H54 (cell line): ENCODE results near the gene SCUBE1.
"Not testable (repeated sequence)": the region's sequence is repeated elsewhere in the genome, so short reads cannot be mapped to it uniquely, and the experiment has no call there.

ENCODE experiments used
- DNase-seq: peaks from one replicate; pipeline ENCODE4 v3.0.0; 2011; ENCODE audit warnings: low spot score, mixed read lengths; ENCODE audit not compliant: insufficient read length
- FAIRE-seq: peaks from 3 replicates; lab custom pipeline; 2011; peaks lifted over from hg19 to GRCh38; lab: Jason Lieb, UNC
- POLR2A ChIP-seq: IDR thresholded peaks from 2 replicates; pipeline ENCODE4 v1.6.1; 2011; ENCODE audit warnings: low read depth, mild to moderate bottlenecking, low read length

Gene SCUBE1

GRCh38 chr22:43376765-43377547 lies 33.8 kb upstream of the SCUBE1 start:
- TF ChIP-seq POLR2A: no peak
- no peak for DNase-seq
- no peak for FAIRE-seq

DNA sequence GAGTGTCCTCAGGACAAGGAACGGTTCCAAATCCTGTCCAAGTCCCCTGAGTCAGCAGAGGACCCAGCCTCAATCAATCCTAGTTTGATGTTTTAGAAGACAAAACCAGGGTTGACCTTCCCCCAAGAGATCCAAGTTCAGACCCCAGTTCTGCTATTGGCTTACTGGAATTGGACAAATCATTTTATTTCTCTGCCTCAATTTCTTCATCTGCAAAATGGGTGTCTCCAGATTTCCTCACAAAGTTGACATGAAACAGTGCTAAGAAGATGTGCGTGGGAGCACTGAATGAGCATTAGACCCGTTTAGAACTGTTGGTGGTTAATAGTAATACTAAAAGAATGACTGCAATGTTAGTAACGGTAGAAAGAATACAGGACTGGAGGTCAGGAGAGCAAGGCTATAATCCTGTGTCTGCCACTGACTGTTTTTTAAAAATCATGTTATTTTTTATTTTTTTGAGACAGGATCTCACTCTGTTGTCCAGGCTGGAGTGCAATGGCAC lies 32.8 kb upstream of the SCUBE1 start:
- FAIRE-seq (no peak), DNase-seq (no peak)
- TF ChIP-seq POLR2A: no peak

- DNase-seq (no peak), FAIRE-seq (no peak)
- TF ChIP-seq POLR2A: no peak
Observed at GRCh38 chr22:43370036-43370435, 26.9 kb upstream of the SCUBE1 start.

DNA sequence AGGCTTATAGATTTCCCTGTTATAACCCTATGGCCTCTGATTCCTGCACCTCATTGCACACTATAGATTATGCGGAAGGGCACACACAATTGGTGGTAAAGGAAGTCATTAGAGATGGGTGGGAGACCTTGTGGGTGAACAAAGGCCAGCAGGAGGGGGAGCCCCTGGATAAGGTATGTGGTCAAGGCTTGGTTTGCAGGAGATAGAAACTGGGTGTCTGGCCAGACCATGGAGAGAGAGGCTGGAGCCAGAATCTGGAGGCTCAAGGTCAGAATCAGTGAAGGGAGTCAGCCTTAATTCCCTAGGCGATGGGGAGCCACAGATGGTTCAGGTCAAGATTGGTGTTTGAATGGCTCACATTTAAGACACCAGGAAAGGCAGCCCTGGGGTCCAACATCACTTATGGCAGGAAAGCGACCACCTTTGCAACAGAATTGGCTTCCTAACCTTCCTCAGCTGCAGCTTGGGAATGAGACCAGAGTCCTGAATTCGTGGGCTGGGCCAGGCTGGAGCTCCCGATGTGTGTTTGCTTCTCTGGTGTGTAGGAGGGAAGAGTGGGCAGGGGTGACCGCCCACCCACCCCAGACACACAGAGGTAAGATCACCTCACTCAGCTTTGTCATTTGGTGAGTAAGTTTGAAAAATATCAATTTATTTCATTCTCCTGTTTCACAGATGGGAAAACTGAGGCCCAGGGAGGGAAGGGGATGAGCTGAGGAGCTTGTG lies 22.7 kb upstream of the SCUBE1 start:
- no peak for TF ChIP-seq POLR2A
- DNase-seq (no peak), FAIRE-seq (no peak)

DNA sequence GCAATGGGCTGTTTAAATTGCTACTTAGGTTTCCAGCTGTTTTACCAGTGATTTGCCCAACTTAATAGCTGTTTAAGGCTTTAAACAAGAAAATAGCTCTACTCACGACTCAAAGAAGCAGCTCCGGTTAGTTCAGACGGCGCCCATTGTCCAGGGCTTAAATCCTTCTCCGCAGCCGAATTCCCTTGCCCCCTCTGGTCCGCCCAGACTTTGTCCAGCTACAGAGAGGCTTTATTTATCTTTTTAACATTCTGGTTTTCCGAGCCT lies 20.9 kb upstream of the SCUBE1 start:
- TF ChIP-seq POLR2A: no peak
- no peak for FAIRE-seq
- DNase-seq: no peak

GRCh38 chr22:43363315-43364168 lies 20.4 kb upstream of the SCUBE1 start:
- FAIRE-seq (no peak), DNase-seq (no peak)
- no peak for TF ChIP-seq POLR2A

DNA sequence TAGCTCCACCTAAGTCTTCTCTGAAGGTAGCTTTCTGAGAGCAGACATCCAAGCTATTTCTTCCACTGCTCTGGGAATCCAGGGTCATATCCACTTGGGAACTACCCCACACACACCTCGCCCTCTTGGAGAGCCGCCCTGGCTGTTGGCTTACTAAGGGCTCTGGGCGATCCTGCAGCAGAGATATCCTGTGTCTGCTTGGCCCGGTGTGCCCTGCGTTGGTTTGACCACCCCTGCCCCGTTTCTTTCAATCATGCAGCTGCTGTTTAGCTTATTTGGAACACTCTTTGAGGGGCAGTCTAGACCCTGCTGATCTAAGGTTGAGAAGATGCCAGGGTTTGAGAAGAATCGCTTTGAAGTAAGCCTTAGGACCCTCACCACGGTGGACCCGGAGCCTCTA lies 17.4 kb upstream of the SCUBE1 start:
- TF ChIP-seq POLR2A: no peak
- FAIRE-seq (no peak), DNase-seq (no peak)

- DNase-seq (no peak), FAIRE-seq (no peak)
- TF ChIP-seq POLR2A: no peak
Observed at GRCh38 chr22:43356881-43357280, 13.7 kb upstream of the SCUBE1 start.

DNA sequence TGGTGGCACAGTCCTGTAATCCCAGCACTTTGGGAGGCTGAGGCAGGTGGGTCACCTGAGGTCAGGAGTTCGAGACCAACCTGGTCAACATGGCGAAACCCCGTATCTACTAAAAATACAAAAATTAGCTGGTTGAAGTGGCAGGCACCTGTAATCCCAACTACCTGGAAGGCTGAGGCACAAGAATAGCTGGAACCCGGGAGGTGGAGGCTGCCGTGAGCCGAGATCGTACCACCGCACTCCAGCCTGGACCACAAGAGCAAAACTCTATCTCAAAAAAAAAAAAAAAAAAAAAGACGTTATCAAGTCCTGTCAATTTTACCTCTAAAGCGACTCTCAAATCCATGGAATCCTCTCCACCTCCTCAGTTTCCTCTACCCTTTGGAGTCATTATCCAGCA lies 12.5 kb upstream of the SCUBE1 start:
- not testable (repeated sequence) for FAIRE-seq, DNase-seq

DNA sequence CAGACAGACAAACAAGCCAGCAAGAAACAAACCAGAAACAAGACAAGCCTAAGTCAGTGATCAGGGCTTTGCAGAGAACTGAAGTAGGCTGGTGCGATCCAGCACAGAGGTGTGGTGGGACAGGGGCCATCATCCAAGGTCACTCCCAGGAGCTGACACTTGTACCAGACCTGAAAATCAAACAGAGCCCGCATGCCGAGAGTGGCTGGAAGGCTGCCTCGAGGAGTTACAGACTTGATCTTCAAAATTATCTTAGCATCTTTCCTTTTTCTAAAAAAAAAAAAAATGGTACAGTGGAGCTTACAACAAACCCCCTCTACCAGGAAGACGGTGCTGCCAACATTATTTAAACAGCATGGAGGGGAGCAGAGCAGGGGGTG lies 8.8 kb upstream of the SCUBE1 start:
- no peak for FAIRE-seq
- TF ChIP-seq POLR2A: no peak

GRCh38 chr22:43349636-43350035 lies 6.5 kb upstream of the SCUBE1 start:
- TF ChIP-seq POLR2A: no peak
- FAIRE-seq (no peak), DNase-seq (no peak)

More for the DNA sequence above, 8.8 kb upstream of the SCUBE1 start:
- no peak for DNase-seq

GRCh38 chr22:43346521-43346929 lies 3.4 kb upstream of the SCUBE1 start:
- FAIRE-seq (no peak), DNase-seq (no peak)
- no peak for TF ChIP-seq POLR2A

DNA sequence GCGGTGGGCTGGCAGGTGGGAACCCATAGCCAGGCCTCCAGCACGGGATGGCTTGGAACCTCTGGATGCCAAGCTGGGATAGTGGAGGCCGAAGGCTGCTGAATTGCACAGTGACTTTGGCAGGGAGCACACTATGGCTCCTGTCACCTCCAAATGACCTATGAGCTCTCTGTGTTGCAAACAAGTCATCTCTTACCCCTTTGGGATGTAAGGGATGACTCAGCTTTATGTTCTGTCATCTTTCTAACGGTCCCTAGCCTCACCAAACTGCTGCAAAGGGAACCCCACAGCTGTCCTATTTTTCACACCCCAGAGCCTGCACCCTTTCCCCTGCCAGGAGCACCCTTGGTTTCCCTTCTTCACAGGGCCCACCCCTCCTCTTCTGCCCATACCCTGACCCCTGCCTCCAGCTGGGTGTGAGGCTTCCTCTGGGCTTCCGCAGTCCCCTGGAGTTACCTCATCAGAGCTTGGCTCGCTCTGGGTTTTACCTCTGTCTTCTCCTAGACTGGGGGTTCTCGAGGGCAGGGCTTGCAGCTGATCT lies 2.7 kb upstream of the SCUBE1 start:
- no peak for FAIRE-seq
- peak; percentile 58 for DNase-seq
- TF ChIP-seq POLR2A: no peak

DNA sequence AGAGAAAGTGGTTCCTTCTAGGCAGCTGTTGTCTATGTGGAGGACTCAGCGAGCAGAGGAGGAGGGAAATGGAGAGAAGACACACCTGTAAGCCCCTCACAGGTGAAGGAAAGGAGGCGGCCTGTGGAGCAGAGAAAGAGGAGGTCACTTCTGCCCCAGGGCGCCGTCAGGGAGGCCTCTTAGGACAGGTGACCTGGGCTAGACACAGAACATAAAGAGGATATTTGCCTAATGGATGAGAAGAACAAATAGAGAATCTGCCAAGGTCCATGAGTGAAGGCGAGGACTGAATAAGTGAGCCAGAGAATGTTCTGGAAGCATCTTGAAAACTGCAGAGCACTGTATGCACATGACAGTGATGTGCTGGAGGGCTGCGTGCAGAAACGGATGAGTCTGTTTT lies 2.2 kb upstream of the SCUBE1 start:
- no peak for FAIRE-seq
- DNase-seq: no peak
- TF ChIP-seq POLR2A: no peak
